ENCODE data around the gene STAM2.

STAM2 gene

GRCh38 chr2:152071092-152071491 lies 104.5 kb downstream of the STAM2 start:
- DNase-seq (ENCODE audit: low read depth), result no peak

- no peak for DNase-seq (ENCODE audit: low read depth)
Measured at GRCh38 chr2:152068226-152068625, 107.3 kb downstream of the STAM2 start.

GRCh38 chr2:152067823-152068222 lies 107.7 kb downstream of the STAM2 start:
- no peak for DNase-seq (ENCODE audit: low read depth)

Data from activated T-cell treated with anti-CD3 and anti-CD28 coated beads for 24 hours (primary cell).